Thoracic aorta endothelial cell (primary cell): ENCODE results near the gene NPFFR1. TPM values are rescaled to one million over a fixed set of nuclear protein-coding genes. Genes with fewer than 3 reads are reported as not detected.

Experiments
- small RNA-seq: library from RNA; depleted of rRNA; stranded (forward); fragments of <200 nt; gene quantifications from one replicate; pipeline ENCODE3, GENCODE V24; 2012
- total RNA-seq: library from RNA; depleted of rRNA; stranded (reverse); fragments of >200 nt; gene quantifications from 2 replicates; pipeline ENCODE4 v1.2.3, GENCODE V29; 2012

Gene NPFFR1, protein sequence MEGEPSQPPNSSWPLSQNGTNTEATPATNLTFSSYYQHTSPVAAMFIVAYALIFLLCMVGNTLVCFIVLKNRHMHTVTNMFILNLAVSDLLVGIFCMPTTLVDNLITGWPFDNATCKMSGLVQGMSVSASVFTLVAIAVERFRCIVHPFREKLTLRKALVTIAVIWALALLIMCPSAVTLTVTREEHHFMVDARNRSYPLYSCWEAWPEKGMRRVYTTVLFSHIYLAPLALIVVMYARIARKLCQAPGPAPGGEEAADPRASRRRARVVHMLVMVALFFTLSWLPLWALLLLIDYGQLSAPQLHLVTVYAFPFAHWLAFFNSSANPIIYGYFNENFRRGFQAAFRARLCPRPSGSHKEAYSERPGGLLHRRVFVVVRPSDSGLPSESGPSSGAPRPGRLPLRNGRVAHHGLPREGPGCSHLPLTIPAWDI
- total RNA-seq: not detected in 2 replicates

DNA sequence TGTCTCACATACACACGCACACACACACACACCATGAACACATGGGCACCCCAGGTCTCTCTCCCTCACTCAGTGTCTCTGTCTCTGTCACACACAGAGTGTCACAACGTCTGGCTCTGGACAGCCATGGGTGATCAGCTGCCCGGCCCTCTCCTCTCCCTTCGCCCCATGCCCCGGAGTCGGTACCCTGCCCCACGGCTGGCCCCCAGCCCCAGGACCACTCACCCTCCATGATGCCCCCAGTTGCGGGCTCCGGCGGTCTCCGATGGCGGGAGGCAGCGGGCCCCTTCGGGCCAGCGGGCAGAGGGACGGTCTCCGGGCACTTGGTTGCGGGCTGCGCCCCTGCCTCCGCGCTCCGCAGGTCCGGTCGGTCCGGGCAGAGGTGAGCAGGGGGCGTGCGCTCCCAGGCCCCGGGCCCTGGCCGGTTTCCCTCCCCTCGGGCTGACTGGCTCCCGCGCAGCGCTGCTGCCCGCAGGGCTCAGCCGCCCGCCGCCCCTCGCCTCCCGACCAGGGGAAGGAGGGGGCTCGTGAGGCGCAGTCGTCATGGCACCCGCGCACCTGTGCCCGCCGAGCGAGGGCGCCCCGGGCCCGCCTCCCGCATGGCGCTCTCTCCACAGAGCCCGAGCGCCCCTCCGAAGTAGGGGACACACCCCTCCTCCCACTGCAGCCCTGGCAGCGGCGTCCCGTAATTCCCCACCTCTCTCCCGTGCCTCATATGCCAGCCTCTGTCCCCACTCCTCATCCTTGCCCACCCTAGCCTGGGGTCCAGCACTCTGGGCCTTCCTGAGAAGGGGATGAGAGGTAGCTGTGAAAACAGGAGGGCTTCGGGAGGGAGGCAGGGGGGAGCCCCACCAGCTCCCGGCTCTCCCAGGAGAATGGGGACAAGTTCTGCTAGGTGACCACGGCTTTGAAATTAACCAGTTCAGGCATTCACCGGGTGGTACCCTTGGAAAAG is at the start of gene NPFFR1:
Gene NPFFR1, minus strand, starts transcription at position 560 of the 955 bp plus-strand sequence. Its CDS starts 328 bp downstream, at position 232.

DNA sequence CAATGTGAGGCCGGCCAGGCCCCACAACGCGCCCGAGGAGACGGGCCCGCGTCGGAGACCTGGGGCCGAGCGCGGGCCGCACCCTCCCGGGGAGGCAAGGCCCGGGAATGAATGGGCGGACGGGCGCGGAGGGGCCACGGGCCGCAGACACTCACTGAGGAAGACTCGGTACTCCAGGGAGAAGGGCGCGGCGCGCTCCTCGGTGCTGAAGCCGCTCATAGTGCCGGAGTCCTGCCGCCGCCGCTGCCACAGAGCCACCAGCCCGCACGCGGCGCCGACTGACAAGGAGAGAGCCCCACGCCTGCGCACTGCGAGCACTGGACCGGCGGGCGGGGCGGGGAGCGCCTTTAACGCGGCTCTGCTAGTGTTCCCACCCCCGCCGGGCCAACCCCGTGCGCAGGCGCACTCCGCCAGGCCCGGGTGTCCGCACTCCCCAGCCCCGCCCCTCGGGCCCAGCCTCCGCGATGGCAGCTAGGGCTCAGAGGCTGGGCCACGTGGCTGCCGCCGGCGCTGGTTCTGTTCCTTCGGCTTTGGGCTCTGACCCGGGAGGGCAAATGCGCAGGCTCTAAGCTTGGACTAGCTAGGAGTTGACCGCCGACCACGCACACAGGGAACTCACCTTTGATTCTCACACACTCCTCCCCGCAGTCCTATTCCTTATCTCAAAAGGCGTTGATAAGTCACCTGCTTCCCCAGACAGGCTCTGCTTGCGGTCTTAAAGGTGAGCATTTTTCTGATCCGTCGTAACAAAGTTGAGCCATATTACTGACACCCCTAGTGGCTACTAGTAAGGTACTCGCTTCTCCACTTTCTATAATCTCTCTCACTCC is 50.5 kb downstream of the NPFFR1 start, which contains the start of gene PPA1:
Gene PPA1, minus strand, starts transcription at position 321 of the 830 bp plus-strand sequence. Its CDS starts 102 bp downstream, at position 219.

Small RNA genes within 50 kb of the gene (small RNA-seq; reads per million reads assigned to genes)
- not detected for gene RPS25P9

Other genes with a start within 250 kb of the NPFFR1 start
- gene MACROH2A2, start 231.2 kb downstream of the NPFFR1 start, total RNA-seq: 0.14 and 0.66 TPM in 2 replicates
- gene AIFM2, start 151.2 kb downstream of the NPFFR1 start, total RNA-seq: 3.6 and 6.0 TPM in 2 replicates
- 5.2 and 7.8 TPM in 2 replicates for gene TYSND1, start 137.3 kb downstream of the NPFFR1 start, total RNA-seq
- gene SAR1A, start 113.5 kb downstream of the NPFFR1 start, total RNA-seq: 126 and 130 TPM in 2 replicates
- 281 and 329 TPM in 2 replicates for gene PPA1, start 50.6 kb downstream of the NPFFR1 start, total RNA-seq
- gene LRRC20, start 98.6 kb upstream of the NPFFR1 start, total RNA-seq: 4.3 and 12.8 TPM in 2 replicates
- gene EIF4EBP2, start 120.1 kb upstream of the NPFFR1 start, total RNA-seq: 60.2 and 62.4 TPM in 2 replicates
- not detected in 2 replicates for gene NODAL, start 157.7 kb upstream of the NPFFR1 start, total RNA-seq
- gene PALD1, start 194.8 kb upstream of the NPFFR1 start, total RNA-seq: 38.7 and 54.8 TPM in 2 replicates